Caco-2 (cell line): ENCODE measurements around the gene BAZ1A. TPM values are rescaled to one million over a fixed set of nuclear protein-coding genes. Genes with fewer than 3 reads are reported as not detected.

Source experiments
- BruUV-seq: library from RNA; stranded (reverse); fragments of 400-500 nt; replicated peaks from 2 replicates; lab custom pipeline; 2021; lab: Mats Ljungman, UMichigan
- CTCF ChIA-PET: fragments of 300-600 bp; sonication (Branson Sonifier 250); formaldehyde crosslinking; loops from one replicate; lab custom pipeline; 2022; ENCODE audit warnings: antibody characterized with exemption; lab: Charles Lee
- POLR2A ChIA-PET: fragments of 300-600 bp; sonication (Branson Sonifier 250); formaldehyde crosslinking; loops from one replicate; lab custom pipeline; 2022; ENCODE audit warnings: antibody characterized with exemption; lab: Charles Lee
- DNase-seq, 2 experiments: peaks; one replicate each; pipeline versions ENCODE4 v3.0.0 to v3.0.0-alpha.2; 2020 to 2022
- H3K27me3 ChIP-seq: replicated peaks from 2 replicates; pipeline ENCODE4 v1.6.0; 2011; ENCODE audit warnings: low read length; ENCODE audit not compliant: control insufficient read depth, insufficient read depth
- H3K36me3 ChIP-seq: 2 replicates; pipeline ENCODE4 v1.5.1; 2011; ENCODE audit warnings: low read length; ENCODE audit not compliant: control insufficient read depth, insufficient read depth
- H3K4me1 ChIP-seq: fragments of 250-450 bp; sonication (Bioruptor Pico); 2 replicates; pipeline ENCODE4 v1.5.1; 2020; ENCODE audit warnings: mild to moderate bottlenecking
- H3K4me3 ChIP-seq: 2 replicates; pipeline ENCODE4 v1.5.1; 2011; ENCODE audit warnings: low read depth, mild to moderate bottlenecking, control low read depth, low read length
- H3K9me3 ChIP-seq: fragments of 250-450 bp; sonication (Bioruptor Pico); 2 replicates; pipeline ENCODE4 v1.5.1; 2020; ENCODE audit warnings: mild to moderate bottlenecking, moderate library complexity
- H3K27ac Mint-ChIP-seq: one replicate; pipeline ENCODE4 v1.8.0; 2022; ENCODE audit warnings: mixed read lengths; ENCODE audit not compliant: unreplicated experiment
- H3K27me3 Mint-ChIP-seq: one replicate; pipeline ENCODE4 v1.8.0; 2022; ENCODE audit warnings: mixed read lengths; ENCODE audit not compliant: insufficient read depth, unreplicated experiment
- H3K36me3 Mint-ChIP-seq: one replicate; pipeline ENCODE4 v1.8.0; 2022; ENCODE audit warnings: mild to moderate bottlenecking, mixed read lengths; ENCODE audit not compliant: insufficient read depth, unreplicated experiment
- H3K4me1 Mint-ChIP-seq: one replicate; pipeline ENCODE4 v1.8.0; 2022; ENCODE audit warnings: low read depth, mixed read lengths; ENCODE audit not compliant: unreplicated experiment
- H3K4me3 Mint-ChIP-seq: one replicate; pipeline ENCODE4 v1.8.0; 2022; ENCODE audit warnings: mild to moderate bottlenecking, moderate library complexity, mixed read lengths; ENCODE audit not compliant: unreplicated experiment
- H3K9me3 Mint-ChIP-seq: one replicate; pipeline ENCODE4 v1.8.0; 2022; ENCODE audit warnings: mixed read lengths; ENCODE audit not compliant: unreplicated experiment
- intact Hi-C: fragments of 100-400 bp; cut with micrococcal nuclease; formaldehyde crosslinking; loops from one replicate; pipeline ENCODE4 v1.10.0; 2022; ENCODE audit not compliant: unreplicated experiment
- total RNA-seq: library from RNA; stranded (reverse); gene quantifications from 2 replicates; pipeline ENCODE4 v1.2.3, GENCODE V29; 2022
- TF ChIP-seq, protein P1 (sequence below), 2 experiments: fragments of 200-600 bp in 1 of 2; IDR thresholded peaks; 1 replicate in 1 of 2; 2 replicates in 1 of 2; pipeline versions ENCODE4 v1.5.1 to v1.8.0; 2011 to 2022; ENCODE audit warnings: antibody characterized with exemption in 1 of 2, control low read depth in 1 of 2, inconsistent platforms in 1 of 2, low read depth in 1 of 2, low read length in 1 of 2, mild to moderate bottlenecking in 1 of 2, moderate library complexity in 1 of 2; ENCODE audit not compliant: insufficient read depth in 1 of 2, severe bottlenecking in 1 of 2, unreplicated experiment in 1 of 2

Gene BAZ1A
- total RNA-seq, 1 experiment from 2014 or later = 26.1 TPM

DNA sequence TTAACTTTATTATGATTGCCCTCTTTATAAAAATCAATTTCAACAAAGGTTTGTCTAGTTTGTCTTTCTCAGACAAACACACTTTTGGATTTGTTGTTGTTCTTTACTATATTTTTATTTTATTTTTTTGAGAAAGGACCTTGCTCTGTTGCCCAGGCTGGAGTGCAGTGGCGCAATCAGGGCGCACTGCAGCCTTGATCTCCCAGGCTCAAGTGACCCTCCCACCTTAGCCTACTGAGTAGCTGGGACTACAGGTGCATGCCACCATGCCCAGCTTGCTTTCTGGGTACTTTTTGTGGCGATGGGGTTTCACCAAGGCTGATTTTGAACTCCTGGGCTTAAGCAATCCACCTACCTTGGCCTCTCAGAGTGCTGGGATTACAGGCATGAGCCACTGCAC is 96.4 kb downstream of the BAZ1A start:
- no peak for DNase-seq
- H3K36me3 Mint-ChIP-seq = peaks cover 57% of the 10 kb centered on the region
- POLR2A ChIA-PET = no interaction called here
- H3K4me3 Mint-ChIP-seq = no peak overlapping the region
- no peaks in the 10 kb centered on the region for H3K4me1 Mint-ChIP-seq
- no peak overlapping the region for H3K4me3 ChIP-seq
- H3K36me3 ChIP-seq = no peaks in the 10 kb centered on the region; the same call in 1 of the 2 replicates
- H3K27me3 ChIP-seq = no peaks in the 10 kb centered on the region
- intact Hi-C loops = no loop called here
- no peaks in the 10 kb centered on the region for H3K27me3 Mint-ChIP-seq
- TF ChIP-seq, protein P1, sequence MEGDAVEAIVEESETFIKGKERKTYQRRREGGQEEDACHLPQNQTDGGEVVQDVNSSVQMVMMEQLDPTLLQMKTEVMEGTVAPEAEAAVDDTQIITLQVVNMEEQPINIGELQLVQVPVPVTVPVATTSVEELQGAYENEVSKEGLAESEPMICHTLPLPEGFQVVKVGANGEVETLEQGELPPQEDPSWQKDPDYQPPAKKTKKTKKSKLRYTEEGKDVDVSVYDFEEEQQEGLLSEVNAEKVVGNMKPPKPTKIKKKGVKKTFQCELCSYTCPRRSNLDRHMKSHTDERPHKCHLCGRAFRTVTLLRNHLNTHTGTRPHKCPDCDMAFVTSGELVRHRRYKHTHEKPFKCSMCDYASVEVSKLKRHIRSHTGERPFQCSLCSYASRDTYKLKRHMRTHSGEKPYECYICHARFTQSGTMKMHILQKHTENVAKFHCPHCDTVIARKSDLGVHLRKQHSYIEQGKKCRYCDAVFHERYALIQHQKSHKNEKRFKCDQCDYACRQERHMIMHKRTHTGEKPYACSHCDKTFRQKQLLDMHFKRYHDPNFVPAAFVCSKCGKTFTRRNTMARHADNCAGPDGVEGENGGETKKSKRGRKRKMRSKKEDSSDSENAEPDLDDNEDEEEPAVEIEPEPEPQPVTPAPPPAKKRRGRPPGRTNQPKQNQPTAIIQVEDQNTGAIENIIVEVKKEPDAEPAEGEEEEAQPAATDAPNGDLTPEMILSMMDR (IDR thresholded peaks at IDR 0.05; ENCODE audit: insufficient read depth in 1 of 2, low read depth in 1 of 2, low read length in 1 of 2, severe bottlenecking in 1 of 2, unreplicated experiment in 1 of 2) = no peak
- BruUV-seq = no TSS peak
- no peaks in the 10 kb centered on the region for H3K9me3 ChIP-seq
- no peaks in the 10 kb centered on the region for H3K4me1 ChIP-seq
- H3K9me3 Mint-ChIP-seq = no peaks in the 10 kb centered on the region
- CTCF ChIA-PET = interaction anchor here (0.6 kb wide), 1 partner anchor 133 kb away, joined by 4 read pairs; no protein-coding TSS in a partner anchor
- H3K27ac Mint-ChIP-seq = no peak overlapping the region

DNA sequence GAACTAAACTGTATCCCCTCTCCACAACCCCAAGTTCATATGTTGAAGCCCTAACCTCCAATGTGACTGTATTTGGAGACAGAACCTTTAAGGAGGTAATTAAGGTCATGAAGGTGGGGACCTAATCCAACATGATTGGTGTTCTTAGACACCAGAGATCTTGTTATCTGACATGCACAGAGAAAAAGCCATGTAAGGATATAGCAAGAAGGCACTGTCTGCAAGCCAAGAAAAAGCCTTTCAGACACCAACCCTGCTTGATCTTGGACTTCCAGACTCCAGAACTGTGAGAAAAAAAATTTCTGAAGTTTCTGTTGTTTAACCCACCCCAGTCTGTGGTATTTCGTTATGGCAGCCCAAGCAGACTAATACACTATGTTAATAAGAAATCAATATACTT is 98.5 kb downstream of the BAZ1A start:
- no peak for DNase-seq
- no peak overlapping the region for H3K4me3 ChIP-seq
- Mint-ChIP-seq H3K27me3 (no peaks in the 10 kb centered on the region), H3K27ac (no peak overlapping the region), H3K4me1 (no peaks in the 10 kb centered on the region), H3K9me3 (no peaks in the 10 kb centered on the region), H3K36me3 (peaks cover 52% of the 10 kb centered on the region), H3K4me3 (no peak overlapping the region)
- no TSS peak for BruUV-seq
- no peaks in the 10 kb centered on the region for H3K9me3 ChIP-seq
- TF ChIP-seq, protein P1 (IDR thresholded peaks at IDR 0.05; ENCODE audit: insufficient read depth in 1 of 2, low read depth in 1 of 2, low read length in 1 of 2, severe bottlenecking in 1 of 2, unreplicated experiment in 1 of 2) = no peak
- H3K36me3 ChIP-seq = no peaks in the 10 kb centered on the region
- intact Hi-C loops = no loop called here
- H3K4me1 ChIP-seq = no peaks in the 10 kb centered on the region
- POLR2A ChIA-PET = no interaction called here
- no peaks in the 10 kb centered on the region for H3K27me3 ChIP-seq
- CTCF ChIA-PET = interaction anchor here (0.6 kb wide), 1 partner anchor 455 kb away, joined by 4 read pairs; no protein-coding TSS in a partner anchor

DNA sequence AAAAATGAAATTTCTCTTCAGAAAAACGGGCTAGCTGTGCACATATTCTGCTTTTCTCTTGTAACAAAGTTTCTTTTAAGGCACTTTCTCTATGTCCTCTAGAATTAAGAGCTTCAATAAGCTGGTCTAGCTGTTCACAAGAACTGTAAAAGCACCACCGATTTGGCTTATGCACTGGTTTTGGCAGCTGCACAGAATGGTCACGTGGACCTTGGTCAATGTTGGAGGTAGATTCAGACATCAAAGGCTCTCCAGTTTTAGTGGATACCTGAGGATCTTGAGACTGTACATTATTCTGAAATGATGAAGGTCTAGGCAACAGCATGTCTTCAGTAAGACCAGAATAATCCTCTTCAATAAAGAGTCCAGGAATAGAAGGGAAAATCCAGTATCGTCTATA is 99.2 kb downstream of the BAZ1A start:
- TF ChIP-seq, protein P1 (IDR thresholded peaks at IDR 0.05; ENCODE audit: insufficient read depth in 1 of 2, low read depth in 1 of 2, low read length in 1 of 2, severe bottlenecking in 1 of 2, unreplicated experiment in 1 of 2) = no peak
- BruUV-seq = TSS peak; percentile 57
- intact Hi-C loops = no loop called here
- peaks cover 47% of the 10 kb centered on the region for H3K36me3 Mint-ChIP-seq
- H3K27me3 Mint-ChIP-seq = no peaks in the 10 kb centered on the region
- Histone ChIP-seq H3K9me3 (no peaks in the 10 kb centered on the region), H3K36me3 (no peaks in the 10 kb centered on the region; the same call in 1 of the 2 replicates), H3K4me1 (no peaks in the 10 kb centered on the region), H3K27me3 (no peaks in the 10 kb centered on the region), H3K4me3 (no peak overlapping the region)
- no peak overlapping the region for H3K4me3 Mint-ChIP-seq
- H3K4me1 Mint-ChIP-seq = no peaks in the 10 kb centered on the region
- DNase-seq = no peak
- CTCF ChIA-PET = no interaction called here
- POLR2A ChIA-PET = no interaction called here
- H3K9me3 Mint-ChIP-seq = no peaks in the 10 kb centered on the region
- H3K27ac Mint-ChIP-seq = no peak overlapping the region
